HFF-Myc (cell line): ENCODE results near the gene CCDC78.

Source experiments
- DNase-seq: peaks from one replicate; pipeline ENCODE4 v3.0.0-alpha.2; 2011; ENCODE audit warnings: low read depth; ENCODE audit errors: extremely low read depth
- H3K4me3 ChIP-seq: replicated peaks from 2 replicates; pipeline ENCODE4 v1.5.1; 2011; ENCODE audit warnings: low read depth, mild to moderate bottlenecking, control low read depth, low read length
- CTCF ChIP-seq: IDR thresholded peaks from 2 replicates; pipeline ENCODE4 v1.5.1; 2012; ENCODE audit warnings: mild to moderate bottlenecking, low read depth, low read length, control low read depth; ENCODE audit errors: missing control alignments

The CCDC78 gene

GRCh38 chr16:764848-765487, 38.7 kb upstream of the CCDC78 start:
- no peak overlapping the region for H3K4me3 ChIP-seq
- TF ChIP-seq CTCF, result no peak
- DNase-seq, result no peak

- H3K4me3 ChIP-seq, result no peak overlapping the region
- no peak for TF ChIP-seq CTCF
Measured at GRCh38 chr16:764184-764750, 38.0 kb upstream of the CCDC78 start.

GRCh38 chr16:763369-764183, 37.3 kb upstream of the CCDC78 start:
- no peak for DNase-seq
- H3K4me3 ChIP-seq, result no peak overlapping the region

More at GRCh38 chr16:764184-764750, 38.0 kb upstream of the CCDC78 start:
- DNase-seq, result no peak

GRCh38 chr16:762595-763268, 36.5 kb upstream of the CCDC78 start:
- no peak overlapping the region for H3K4me3 ChIP-seq
- DNase-seq, result no peak

More at GRCh38 chr16:763369-764183, 37.3 kb upstream of the CCDC78 start:
- TF ChIP-seq CTCF, result no peak

GRCh38 chr16:761625-762513, 35.6 kb upstream of the CCDC78 start:
- H3K4me3 ChIP-seq, result no peak overlapping the region
- TF ChIP-seq CTCF, result no peak
- no peak for DNase-seq

More at GRCh38 chr16:762595-763268, 36.5 kb upstream of the CCDC78 start:
- TF ChIP-seq CTCF, result no peak
